Medulla oblongata (tissue), 1 donor: ENCODE measurements around the gene RRP7A.
A peak's percentile ranks its signal among the peaks of the same experiment; 100 is the strongest.
"Not testable (repeated sequence)": the region's sequence is repeated elsewhere in the genome, so short reads cannot be mapped to it uniquely, and the experiment has no call there.

Experiments used
- DNase-seq: peaks from one replicate; pipeline ENCODE4 v3.0.0-alpha.2; 2015; ENCODE audit errors: extremely low spot score

The RRP7A gene, protein sequence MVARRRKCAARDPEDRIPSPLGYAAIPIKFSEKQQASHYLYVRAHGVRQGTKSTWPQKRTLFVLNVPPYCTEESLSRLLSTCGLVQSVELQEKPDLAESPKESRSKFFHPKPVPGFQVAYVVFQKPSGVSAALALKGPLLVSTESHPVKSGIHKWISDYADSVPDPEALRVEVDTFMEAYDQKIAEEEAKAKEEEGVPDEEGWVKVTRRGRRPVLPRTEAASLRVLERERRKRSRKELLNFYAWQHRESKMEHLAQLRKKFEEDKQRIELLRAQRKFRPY

DNA sequence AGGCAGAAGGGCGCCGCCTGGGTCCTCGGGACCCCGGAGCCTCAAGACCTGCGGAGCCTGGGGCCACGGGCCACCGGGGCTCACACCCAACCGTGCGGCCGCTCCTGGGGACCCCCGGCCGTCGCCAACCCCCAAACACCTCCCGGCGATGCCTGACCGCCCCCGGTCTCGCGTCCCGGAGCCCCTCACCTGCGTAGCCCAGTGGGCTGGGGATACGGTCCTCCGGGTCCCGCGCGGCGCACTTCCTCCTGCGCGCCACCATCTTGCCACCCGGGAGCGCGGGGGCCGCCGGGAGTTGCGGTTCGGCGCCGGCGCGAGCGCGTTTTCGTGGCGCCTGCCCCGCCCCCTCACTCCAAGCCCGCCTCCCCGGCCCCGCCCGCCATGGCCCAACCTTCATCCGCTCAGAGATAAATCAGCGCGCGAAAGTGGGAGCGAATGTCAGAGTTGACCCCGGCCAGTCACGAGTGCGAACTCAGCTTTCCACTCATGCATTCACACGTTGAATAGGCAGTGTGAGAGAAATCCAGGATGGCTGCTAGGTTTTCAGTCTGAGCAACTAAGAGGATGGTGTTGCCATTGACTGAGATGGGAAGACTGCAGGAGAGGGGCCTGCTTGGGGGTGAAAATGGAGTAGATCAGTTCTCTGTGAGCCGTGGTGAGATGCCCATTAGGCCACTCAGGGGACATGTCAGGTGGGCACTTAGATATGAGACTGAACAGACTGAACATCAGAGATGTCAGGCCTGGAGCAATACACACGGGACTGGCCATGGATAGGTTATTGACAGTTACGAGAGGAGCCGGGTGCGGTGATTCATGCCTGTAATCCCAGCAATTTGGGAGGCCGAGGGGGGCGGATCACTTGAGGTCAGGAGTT is at the start of gene RRP7A:
Gene RRP7A (minus strand): TSS at position 272 of the 877 bp plus-strand sequence. CDS start 10 bp downstream, at position 262.
- peak; percentile 78 for DNase-seq

DNA sequence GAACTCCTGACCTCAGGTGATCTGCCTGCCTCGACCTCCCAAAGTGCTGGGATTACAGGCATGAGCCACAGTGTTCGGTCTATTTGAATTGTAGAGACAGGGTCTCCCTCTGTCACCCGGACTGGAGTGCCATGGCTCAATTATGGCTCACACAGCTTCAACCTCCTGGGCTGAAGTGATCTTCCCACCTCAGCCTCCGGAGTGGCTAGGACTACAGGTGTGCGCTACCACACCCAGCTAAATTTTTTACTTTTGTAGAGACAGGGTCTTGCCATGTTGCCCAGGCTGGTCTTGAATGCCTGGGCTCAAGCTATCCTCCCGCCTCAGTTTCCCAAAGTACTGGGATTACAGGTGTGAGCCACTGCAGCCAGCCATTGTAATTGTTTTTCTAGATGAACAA is 48.4 kb upstream of the RRP7A start:
- not testable (repeated sequence) for DNase-seq

DNA sequence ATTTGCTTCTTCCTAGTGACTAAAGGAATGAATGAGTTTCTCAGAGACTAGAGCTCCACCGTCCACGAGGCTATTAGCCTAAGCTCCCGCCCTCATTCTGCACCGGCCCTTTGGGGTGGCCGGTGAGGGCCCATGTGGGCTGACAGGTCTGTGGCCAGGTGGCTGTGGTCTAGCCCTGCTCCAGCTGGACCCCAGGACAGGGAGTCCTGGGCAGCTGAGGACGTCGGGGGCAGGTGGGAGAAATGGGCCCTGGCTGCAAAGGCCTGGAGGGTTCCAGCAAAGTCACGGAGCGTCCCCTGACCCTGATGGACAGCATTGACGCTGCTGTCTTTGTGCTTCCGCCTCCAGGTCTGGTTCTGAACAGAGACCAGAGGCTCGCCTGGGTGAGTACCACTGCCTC is 46.4 kb upstream of the RRP7A start:
- no peak for DNase-seq

DNA sequence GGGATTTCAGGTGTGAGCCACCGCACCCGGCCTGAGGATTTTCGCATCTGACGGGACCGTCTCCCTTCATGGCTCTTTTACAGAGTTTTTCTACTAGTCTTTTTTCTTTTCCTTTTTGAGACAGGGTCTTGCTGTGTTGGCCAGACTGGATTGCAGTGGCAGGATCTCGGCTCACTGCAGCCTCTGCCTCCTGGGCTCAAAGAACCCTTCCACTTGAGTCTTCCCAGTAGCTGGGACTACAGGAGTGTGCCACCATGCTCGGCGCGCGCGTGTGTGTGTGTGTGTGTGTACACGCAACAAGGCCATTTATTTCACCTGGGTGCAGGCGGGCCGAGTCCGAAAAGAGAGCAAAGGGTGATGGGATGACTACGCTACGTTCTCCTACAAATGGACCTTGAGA is 45.1 kb upstream of the RRP7A start:
- no peak for DNase-seq

DNA sequence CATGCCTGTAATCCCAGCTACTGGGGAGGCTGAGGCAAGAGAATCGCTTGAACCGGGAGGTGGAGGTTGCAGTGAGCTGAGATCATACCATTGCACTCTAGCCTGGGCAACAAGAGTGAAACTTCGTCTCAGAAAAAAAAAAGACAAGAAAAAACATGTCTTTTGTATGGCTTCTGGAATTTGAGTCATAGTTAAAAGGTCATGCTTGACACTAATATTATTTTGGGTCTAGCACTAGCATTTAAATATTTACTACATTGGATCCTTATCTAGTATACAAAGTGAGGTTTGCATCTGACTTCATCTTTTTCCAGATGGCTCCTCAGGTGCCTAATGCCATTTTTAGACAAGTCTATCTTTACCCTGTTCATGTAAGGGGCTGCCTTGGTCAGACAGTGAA is 44.3 kb upstream of the RRP7A start:
- DNase-seq, result not testable (repeated sequence)

DNA sequence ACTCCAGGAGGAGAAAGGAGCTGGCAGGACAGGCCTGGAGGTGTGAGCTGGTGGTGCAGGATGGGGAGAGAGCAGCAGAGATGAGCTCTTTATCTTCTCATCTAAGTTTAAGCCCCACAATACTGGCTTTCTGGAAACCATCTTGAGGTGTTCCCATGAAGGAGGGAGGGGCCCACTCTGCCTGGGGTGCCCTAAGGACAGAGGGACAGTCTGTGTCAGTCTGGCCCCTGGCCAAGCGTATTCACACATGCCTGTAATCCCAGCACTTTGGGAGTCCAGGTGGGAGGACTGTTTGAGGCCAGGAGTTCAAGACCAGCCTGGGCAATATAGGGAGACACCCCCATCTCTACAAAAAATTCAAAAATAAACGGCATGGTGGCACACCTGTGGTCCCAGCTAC is 43.1 kb upstream of the RRP7A start:
- no peak for DNase-seq

DNA sequence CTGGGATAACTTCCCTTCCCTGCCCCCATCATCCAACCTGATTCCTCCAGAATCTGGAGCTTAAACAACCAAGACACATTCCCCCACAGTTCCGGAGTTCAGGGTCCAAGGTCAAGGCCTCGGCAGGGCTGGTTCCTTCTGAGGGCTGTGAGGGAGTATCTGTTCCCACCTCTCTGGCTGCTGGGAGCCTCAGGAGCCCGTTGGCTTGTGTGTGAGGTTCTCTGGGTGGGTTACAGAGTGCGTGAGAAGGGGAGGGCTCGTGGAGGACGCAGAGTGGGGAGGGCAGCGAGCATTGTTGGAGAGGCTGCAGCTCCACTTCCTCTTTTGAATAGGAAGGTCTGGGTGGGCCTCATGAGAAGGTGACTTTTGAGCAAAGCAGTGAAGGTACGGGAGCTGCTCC is 42.7 kb upstream of the RRP7A start:
- no peak for DNase-seq

DNA sequence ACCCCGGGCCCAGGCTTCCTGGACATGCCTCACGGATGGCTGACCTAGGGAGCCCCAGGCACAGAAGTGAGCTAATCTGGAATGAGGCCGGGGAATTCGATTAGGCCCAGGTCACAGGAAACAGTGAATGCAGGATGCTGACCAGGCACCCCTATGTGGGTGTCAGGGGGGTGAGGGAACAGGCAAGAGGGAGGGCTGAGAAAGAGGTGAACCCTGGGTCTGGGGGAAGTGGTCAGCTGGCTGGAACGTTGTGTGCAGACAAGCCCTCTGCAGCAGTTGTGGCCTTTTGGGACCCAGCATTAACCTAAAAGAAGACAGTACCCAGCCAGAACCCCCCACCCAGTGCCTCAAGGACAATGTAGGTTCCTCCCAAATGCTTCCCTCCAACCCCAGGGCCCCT is 42.3 kb upstream of the RRP7A start:
- no peak for DNase-seq

DNA sequence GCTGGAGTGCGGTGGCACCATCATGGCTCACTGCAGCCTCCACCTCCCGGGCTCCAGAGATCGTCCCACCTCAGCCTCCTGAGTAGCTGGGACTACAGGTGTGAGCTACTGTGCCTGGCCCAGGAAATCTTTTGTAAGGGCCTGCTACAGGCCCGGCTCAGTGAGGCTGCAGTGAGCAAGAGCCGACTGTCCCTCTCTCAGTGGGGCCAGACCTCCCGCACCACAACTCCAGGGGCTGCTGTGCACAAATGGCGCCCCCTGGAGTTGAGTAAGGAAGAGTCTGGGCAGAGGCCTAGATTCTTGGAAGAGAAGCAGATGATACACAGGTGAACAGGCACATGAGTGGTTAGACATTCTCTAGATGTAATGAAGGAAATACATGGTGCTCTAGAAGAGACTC is 41.2 kb upstream of the RRP7A start:
- DNase-seq, result no peak

DNA sequence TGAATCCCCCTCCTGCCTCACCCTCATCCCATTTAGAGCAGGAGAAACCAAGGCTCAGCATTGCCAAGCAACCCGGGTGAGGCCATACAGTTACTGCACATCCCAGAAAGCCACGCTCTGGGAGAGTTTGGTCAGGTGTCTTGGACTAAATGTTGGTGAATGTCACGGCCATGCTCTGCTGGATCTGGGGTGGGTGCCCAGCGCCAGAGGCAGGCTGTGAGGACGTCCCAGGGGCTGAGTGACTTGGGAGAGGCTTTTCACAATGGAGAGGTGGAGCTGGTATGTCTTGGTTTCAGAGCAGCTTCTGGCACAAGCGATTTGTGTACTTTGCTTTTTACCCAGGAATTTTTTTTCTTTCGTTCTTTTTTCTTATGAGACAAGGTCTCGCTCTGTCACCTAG is 40.8 kb upstream of the RRP7A start:
- DNase-seq, result no peak

DNA sequence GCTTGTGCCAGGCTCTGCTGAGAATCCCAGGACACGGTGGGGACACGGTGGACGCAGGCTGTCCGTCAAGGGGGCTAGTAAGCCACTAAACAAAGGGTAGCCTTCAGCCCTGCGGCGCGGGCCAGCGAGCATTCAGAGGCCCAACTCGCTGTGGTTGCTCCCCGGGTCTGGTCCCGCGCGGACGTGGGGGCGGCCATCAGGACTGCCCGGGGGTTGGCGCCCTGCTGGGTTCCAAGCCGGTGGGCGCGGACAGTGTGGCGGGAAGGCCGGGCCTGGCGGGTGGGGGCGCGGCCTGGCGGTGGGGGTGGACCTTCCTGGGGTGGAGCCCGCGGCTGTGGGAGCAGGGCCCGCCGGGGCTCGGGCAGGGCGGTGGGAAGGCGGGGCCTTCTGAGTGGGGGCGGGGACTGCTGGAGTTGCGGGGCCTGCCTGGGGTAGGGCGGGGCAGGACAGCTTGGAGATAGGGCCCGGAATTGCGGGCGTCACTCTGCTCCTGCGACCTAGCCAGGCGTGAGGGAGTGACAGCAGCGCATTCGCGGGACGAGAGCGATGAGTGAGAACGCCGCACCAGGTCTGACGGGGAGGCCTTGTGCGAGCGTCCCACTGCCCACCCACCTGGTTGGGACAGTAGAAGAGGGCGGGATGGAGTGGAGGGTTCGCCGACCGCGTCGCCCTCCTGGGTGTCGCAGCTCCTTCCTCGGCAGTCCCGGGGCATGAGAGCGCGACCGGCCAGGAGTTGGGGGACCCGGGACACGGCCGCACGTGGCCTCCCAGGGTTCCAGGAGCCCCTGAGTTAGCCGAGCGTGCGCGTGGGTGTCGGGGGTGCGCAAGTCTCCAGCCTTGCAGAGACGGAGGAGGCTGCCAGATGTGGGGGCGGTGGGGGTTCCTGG is 34.1 kb upstream of the RRP7A start, which contains the start of gene SERHL2:
Gene SERHL2 (plus strand): TSS at position 482 of the 887 bp plus-strand sequence. CDS start 65 bp downstream, at position 547.
- DNase-seq, result peak; percentile 75

DNA sequence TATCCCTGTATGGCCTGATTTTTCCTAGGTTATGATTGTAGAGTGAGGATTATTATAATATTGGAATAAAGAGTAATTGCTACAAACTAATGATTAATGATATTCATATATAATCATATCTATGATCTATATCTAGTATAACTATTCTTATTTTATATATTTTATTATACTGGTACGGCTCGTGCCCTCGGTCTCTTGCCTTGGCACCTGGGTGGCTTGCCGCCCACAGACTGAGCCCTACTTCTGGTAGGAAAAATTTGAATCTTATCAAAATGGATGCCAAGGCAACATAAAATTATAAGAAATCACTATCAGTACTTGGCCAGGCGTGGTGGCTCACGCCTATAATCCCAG is 32.7 kb upstream of the RRP7A start:
- not testable (repeated sequence) for DNase-seq

DNA sequence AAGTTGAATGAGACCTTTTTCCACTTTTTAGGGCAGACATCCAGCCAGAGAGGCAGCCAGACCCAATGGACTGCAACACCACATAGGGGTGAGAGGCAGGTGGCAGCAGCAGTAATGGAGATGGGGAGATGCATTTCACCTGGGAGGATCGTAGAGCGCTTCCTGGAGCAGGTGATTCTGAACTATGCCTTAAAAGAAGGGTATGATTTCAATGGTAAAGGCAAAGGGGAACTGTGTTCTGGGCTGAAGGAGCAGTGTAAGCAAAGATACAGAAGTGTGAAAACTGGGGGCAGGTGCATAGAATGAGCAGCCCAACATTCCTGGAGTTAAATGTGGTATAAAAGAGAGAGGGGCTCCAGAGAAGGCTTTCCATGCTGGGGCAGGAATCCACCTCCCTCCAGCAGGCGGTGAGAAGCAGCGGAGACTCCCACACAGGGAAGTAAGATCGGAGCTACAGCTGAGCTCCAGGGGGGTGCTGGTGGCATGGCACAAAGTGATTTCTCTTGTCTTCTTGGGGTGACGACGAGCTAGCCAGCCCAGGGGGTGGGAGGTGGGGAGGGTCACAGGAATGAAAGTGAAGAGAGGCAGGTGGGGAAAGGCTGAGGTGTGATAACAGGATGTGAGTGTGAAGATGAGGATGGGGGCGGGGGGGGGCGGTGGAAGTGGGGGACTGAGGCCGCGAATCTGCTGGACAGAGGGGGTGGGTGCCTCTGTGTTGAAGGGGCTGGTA is 29.9 kb upstream of the RRP7A start:
- DNase-seq, result no peak

DNA sequence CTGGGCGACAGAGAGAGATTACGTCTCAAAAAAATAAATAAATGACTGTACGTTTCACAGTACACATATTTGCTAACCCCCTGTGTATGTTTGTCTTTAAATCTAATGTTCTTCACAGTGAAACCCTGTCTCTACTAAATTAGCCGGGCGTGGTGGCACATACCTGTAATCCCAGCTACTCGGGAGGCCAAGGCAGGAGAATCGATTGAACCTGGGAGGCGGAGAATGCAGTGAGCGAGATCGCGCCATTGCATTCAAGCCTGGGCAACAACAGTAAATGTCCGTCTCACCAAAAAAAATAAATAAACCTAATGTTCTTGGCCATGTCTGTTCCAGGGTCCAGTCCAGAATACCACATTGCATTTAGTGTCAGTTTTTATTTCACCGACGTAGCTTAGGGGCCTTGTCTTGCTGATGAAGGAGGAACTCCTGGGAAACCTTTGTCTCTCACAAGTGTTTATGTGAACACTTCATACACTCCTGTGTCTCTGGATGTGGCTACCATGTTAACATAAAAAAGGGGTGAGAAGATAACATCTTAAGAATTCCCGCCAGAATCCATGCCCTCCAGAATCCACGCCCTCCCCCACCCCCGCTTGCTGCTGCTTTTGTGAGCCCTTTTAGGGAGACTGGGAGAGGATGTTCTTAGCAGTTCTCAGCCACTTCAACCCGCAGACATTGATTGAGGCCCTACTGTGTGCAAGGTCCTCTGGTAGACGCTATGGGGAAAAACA is 29.2 kb upstream of the RRP7A start:
- no peak for DNase-seq

DNA sequence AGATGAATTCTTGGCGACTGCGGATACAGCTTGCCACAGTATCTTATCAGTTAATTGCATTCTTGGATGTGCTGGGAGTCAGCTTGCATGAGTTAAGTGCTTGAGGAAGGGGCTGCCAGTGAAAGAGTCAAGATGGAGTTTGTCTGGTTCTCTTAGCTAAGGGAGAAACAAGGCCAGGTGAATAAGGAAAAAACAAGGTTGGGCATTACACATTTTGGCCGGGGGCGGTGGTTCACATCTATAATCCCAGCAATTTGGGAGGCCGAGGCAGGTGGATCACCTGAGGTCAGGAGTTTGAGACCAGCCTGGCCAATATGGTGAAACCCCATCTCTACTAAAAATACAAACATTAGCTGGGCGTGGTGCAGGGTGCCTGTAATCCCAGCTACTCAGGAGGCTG is 28.5 kb upstream of the RRP7A start:
- not testable (repeated sequence) for DNase-seq

DNA sequence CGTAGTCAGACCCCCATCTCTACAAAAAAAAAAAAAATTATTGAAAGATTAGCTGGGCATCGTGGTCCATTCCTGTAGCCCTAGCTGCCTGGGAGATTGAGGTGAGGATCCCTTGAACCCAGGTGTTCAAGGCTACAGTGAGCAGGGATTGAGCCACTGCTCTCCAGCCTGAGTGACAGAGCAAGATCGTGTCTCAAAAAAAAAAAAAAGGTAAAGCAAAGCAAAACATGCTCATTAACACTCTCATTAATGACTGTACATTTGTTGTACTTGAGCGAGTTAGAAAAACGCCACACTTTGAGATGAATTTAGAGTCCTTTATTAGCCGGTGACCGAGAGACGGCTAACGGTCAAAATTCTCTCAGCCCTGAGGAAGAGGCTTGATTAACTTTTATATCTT is 28.0 kb upstream of the RRP7A start:
- no peak for DNase-seq

DNA sequence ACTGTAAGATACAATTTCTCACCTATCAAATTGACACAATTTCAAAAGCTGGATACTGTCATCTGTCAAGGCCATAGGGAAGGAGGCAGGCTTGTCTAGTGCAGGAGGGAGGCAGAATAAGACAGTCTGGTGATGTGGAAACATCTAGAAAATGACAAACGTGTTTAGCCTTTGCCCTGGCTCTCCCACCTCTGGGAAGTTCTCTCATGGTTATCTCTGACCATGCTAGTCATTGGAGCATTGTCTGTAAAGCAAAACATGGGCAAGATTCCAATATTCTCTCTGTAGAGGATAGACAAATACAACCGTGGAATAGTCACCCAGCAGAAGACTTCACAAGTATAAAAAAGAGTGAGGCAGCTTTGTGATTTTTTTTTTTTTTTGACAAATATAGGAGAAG is 25.1 kb upstream of the RRP7A start:
- no peak for DNase-seq

DNA sequence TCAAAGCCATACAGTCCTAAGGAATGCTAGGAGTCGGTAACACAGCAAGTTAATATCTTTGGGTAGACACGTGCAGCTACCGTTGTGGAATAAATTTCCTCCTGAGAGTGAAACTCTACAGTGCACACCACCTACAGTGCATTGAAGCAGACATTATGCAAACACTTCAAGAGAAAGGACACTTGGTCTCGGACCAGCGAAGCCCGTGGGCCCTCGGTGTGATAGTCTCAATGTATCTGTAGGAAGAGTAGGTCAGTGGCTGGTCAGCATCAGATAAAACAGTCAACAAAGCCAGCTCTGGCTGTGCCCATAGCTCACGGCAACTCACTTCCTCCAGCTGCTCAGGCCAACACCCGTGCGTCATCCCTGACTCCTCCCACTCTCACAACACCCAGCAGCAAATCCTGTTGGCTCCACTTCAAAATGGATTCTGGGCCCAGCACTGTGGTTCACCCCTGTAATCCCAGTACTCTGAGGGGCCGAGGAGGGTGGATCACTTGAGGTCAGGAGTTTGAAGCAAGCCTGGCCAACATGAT is 19.7 kb upstream of the RRP7A start:
- DNase-seq, result not testable (repeated sequence)

DNA sequence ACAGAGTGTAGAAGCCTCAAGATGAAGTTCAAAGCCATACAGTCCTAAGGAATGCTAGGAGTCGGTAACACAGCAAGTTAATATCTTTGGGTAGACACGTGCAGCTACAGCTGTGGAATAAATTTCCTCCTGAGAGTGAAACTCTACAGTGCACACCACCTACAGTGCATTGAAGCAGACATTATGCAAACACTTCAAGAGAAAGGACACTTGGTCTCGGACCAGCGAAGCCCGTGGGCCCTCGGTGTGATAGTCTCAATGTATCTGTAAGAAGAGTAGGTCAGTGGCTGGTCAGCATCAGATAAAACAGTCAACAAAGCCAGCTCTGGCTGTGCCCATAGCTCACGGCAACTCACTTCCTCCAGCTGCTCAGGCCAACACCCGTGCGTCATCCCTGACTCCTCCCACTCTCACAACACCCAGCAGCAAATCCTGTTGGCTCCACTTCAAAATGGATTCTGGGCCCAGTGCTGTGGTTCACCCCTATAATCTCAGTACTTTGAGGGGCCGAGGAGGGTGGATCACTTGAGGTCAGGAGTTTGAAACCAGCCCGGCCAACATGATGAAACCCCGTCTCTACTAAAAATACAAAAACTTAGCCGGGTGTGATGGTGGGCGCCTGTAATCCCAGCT is 17.7 kb upstream of the RRP7A start:
- not testable (repeated sequence) for DNase-seq

DNA sequence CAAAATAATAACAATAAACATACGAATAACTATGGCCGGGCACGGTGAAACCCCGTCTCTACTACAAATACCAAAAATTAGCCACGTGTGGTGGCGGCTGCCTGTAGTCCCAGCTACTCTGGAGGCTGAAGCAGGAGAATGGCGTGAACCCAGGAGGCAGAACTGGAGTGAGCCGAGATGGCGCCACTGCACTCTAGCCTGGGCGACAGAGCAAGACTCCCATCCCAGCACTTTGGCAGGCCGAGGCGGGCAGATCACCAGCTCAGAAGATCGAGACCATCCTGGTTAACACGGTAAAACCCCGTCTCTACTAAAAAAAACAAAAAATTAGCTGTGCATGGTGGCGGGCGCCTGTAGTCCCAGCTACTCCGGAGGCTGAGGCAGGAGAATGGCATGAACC is 17.0 kb upstream of the RRP7A start:
- not testable (repeated sequence) for DNase-seq
